ENCODE data around the gene ZNF485.
A peak's percentile ranks its signal among the peaks of the same experiment; 100 is the strongest.
"Not testable (repeated sequence)": the region's sequence is repeated elsewhere in the genome, so short reads cannot be mapped to it uniquely, and the experiment has no call there.

Gene ZNF485

DNA sequence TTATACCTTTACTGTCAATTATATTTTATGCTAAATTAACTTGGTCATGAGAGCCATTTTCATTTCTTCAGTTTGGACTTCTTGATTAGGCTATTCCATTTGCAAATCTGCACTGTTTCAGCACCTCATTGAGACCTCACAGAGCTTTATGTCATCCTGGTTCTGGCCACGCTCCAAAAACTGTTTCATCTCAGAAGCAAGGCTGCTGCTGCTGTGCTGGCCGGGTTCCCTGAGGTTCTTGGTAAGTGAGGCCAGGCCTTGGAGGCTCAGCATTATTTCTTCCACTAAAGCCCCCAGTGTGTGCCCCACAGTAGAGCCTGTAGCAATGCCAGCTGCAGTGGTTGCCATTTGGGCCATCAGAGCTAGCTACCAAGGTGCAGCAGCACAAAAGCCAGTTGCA is 7.8 kb upstream of the ZNF485 start:
- no peak for TF ChIP-seq PAX5 (IDR thresholded peaks at IDR 0.05; ENCODE audit: insufficient read depth, low read length, severe bottlenecking)
- TF ChIP-seq TAF1 (IDR thresholded peaks at IDR 0.05; ENCODE audit: low read depth, low read length), result no peak
- TF ChIP-seq POLR2A (IDR thresholded peaks at IDR 0.05; ENCODE audit: low read depth, low read length), result no peak
- TF ChIP-seq POLR2AphosphoS5 (IDR thresholded peaks at IDR 0.05; ENCODE audit: low read depth, low read length), result no peak
- TF ChIP-seq SPI1 (IDR thresholded peaks at IDR 0.05; ENCODE audit: low read depth, low read length), result no peak
- no peak for TF ChIP-seq POU2F2 (IDR thresholded peaks at IDR 0.05; ENCODE audit: low read depth, low read length)
- FAIRE-seq (no peak), DNase-seq (ENCODE audit: insufficient read length, low spot score) (no peak)

DNA sequence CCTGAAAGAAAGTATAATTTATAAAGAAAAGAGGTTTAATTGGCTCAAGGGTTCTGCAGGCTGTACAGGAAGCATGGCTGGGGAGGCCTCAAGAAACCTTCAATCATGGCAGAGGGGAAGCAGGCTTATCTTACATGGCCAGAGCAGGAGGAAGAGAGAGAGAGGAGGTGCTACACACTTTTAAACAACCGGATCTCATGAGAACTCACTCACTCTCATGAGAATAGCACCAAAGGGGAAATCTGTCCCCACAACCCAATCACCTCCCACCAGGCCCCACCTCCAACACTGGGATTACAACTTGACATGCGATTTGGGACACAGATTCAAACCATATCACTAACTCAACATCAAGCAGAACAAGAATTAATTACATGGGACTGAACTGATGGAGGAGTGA is 6.9 kb upstream of the ZNF485 start:
- no peak for FAIRE-seq
- TF ChIP-seq POLR2AphosphoS5 (IDR thresholded peaks at IDR 0.05; ENCODE audit: low read depth, low read length) (no peak), SPI1 (IDR thresholded peaks at IDR 0.05; ENCODE audit: low read depth, low read length) (no peak), POU2F2 (IDR thresholded peaks at IDR 0.05; ENCODE audit: low read depth, low read length) (no peak), TAF1 (IDR thresholded peaks at IDR 0.05; ENCODE audit: low read depth, low read length) (no peak), PAX5 (IDR thresholded peaks at IDR 0.05; ENCODE audit: insufficient read depth, low read length, severe bottlenecking) (no peak), POLR2A (IDR thresholded peaks at IDR 0.05; ENCODE audit: low read depth, low read length) (no peak)
- DNase-seq (ENCODE audit: insufficient read length, low spot score), result no peak

DNA sequence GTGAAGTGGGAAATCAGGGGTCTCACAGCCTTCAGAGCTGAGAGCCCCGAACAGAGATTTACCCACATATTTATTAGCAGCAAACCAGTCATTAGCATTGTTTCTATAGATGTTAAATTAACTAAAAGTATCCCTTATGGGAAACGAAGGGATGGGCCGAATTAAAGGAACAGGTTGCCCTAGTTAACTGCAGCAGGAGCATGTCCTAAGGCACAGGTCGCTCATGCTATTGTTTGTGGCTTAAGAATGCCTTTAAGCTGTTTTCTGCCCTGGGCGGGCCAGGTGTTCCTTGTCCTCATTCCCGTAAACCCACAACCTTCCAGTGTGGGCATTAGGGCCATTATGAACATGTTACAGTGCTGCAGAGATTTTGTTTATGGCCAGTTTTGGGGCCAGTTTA is 4.7 kb upstream of the ZNF485 start:
- DNase-seq (ENCODE audit: insufficient read length, low spot score); FAIRE-seq: not testable (repeated sequence)

DNA sequence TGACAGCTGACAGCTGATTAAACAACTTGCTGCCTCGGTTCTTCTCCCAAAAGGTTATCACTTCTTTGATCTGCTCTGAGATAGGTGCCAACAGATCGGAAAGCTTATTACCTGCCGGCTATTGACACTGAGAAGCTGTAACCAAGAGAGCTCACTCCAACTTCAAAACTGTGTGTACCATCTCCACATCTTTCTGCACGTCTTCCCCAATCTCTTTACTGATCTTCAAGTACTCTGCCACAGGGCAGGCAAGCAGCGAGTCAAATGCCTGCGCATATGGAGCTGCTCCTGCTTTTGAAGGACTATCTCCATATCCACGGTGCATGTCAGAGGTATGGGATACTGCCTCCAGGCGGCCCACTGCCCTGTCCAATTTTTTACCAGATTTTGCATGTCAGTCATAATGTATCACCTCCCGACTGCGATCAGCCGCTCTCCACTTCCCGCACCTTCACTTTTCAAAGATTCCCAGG is 352 bp upstream of the ZNF485 start:
- TF ChIP-seq PAX5 (IDR thresholded peaks at IDR 0.05; ENCODE audit: insufficient read depth, low read length, severe bottlenecking), result no peak
- no peak for TF ChIP-seq TAF1 (IDR thresholded peaks at IDR 0.05; ENCODE audit: low read depth, low read length)
- no peak for TF ChIP-seq POLR2AphosphoS5 (IDR thresholded peaks at IDR 0.05; ENCODE audit: low read depth, low read length)
- TF ChIP-seq POU2F2 (IDR thresholded peaks at IDR 0.05; ENCODE audit: low read depth, low read length), result no peak
- TF ChIP-seq SPI1 (IDR thresholded peaks at IDR 0.05; ENCODE audit: low read depth, low read length), result no peak
- no peak for TF ChIP-seq POLR2A (IDR thresholded peaks at IDR 0.05; ENCODE audit: low read depth, low read length)
- DNase-seq (ENCODE audit: insufficient read length, low spot score) (no peak), FAIRE-seq (no peak)

DNA sequence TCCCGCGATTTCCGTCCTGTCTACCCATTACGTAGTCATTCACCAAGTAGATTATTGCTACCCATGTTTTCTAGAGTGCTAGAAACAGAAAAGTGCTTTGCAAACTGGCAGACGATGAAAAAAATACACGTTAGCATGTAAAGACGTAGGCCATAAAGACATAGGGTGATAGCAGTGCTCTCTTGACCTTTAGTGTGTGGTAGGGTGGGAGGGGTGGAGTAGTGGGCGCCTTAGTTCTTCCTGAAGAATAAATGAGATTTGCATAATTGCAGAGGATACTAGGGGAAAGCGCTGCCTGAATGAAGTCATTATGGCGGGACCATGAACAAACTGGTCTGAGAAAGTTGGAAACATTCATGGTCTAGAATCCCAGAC is 948 bp downstream of the ZNF485 start:
- FAIRE-seq (peak; percentile 52), DNase-seq (ENCODE audit: insufficient read length, low spot score) (no peak)
- TF ChIP-seq POLR2AphosphoS5 (IDR thresholded peaks at IDR 0.05; ENCODE audit: low read depth, low read length), result no peak
- no peak for TF ChIP-seq POU2F2 (IDR thresholded peaks at IDR 0.05; ENCODE audit: low read depth, low read length)
- TF ChIP-seq PAX5 (IDR thresholded peaks at IDR 0.05; ENCODE audit: insufficient read depth, low read length, severe bottlenecking), result no peak
- no peak for TF ChIP-seq TAF1 (IDR thresholded peaks at IDR 0.05; ENCODE audit: low read depth, low read length)
- TF ChIP-seq SPI1 (IDR thresholded peaks at IDR 0.05; ENCODE audit: low read depth, low read length), result no peak
- no peak for TF ChIP-seq POLR2A (IDR thresholded peaks at IDR 0.05; ENCODE audit: low read depth, low read length)

DNA sequence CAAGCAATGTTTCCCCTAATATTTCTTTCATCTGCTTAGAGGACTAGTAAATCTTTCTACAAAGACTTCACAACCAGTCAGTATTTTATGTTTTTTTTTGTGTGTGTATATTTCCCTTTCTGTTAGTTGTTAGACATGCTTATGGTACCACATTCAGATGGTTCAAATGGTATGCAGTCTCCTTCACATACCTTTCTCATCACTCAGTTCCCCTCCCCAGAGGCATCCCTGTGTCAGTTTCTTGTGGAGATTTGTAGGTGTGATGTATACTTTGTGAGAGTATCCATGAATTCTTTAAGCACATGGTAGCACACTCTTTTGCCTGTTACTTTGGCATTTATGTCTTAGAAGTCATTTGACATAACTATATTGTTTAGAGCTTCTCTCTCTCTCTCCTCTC is 4.4 kb downstream of the ZNF485 start:
- DNase-seq (ENCODE audit: insufficient read length, low spot score) (no peak), FAIRE-seq (no peak)

DNA sequence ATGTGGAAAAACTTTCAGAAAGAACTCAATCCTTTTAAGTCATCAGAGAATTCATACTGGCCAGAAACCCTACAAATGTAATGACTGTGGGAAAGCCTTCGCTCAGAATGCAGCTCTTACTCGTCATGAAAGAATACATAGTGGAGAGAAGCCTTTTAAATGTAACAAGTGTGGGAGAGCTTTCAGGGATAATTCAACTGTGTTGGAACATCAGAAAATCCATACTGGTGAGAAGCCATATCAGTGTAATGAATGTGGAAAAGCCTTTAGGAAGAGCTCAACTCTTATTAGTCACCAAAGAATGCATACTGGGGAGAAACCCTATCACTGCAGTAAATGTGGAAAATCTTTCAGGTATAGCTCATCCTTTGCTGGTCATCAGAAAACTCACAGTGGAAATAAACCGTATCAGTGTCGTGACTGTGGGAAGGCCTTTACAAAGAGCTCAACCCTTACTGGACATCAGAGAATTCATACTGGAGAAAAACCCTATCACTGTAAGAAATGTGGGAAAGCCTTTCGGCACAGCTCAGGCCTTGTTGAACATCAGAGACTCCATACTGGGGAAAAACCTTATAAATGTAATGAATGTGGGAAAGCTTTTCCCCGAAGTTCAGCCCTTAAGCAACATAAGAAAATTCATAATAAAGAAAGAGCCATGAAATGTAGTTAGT is 10.6 kb downstream of the ZNF485 start:
- TF ChIP-seq SPI1 (IDR thresholded peaks at IDR 0.05; ENCODE audit: low read depth, low read length), result no peak
- TF ChIP-seq TAF1 (IDR thresholded peaks at IDR 0.05; ENCODE audit: low read depth, low read length), result no peak
- no peak for TF ChIP-seq POLR2AphosphoS5 (IDR thresholded peaks at IDR 0.05; ENCODE audit: low read depth, low read length)
- no peak for TF ChIP-seq POLR2A (IDR thresholded peaks at IDR 0.05; ENCODE audit: low read depth, low read length)
- no peak for TF ChIP-seq PAX5 (IDR thresholded peaks at IDR 0.05; ENCODE audit: insufficient read depth, low read length, severe bottlenecking)
- no peak for TF ChIP-seq POU2F2 (IDR thresholded peaks at IDR 0.05; ENCODE audit: low read depth, low read length)
- DNase-seq (ENCODE audit: insufficient read length, low spot score) (no peak), FAIRE-seq (no peak)

More for the DNA sequence above, 4.4 kb downstream of the ZNF485 start:
- TF ChIP-seq POU2F2 (IDR thresholded peaks at IDR 0.05; ENCODE audit: low read depth, low read length), result no peak
- no peak for TF ChIP-seq SPI1 (IDR thresholded peaks at IDR 0.05; ENCODE audit: low read depth, low read length)
- TF ChIP-seq POLR2AphosphoS5 (IDR thresholded peaks at IDR 0.05; ENCODE audit: low read depth, low read length), result no peak
- TF ChIP-seq PAX5 (IDR thresholded peaks at IDR 0.05; ENCODE audit: insufficient read depth, low read length, severe bottlenecking), result no peak
- no peak for TF ChIP-seq POLR2A (IDR thresholded peaks at IDR 0.05; ENCODE audit: low read depth, low read length)
- no peak for TF ChIP-seq TAF1 (IDR thresholded peaks at IDR 0.05; ENCODE audit: low read depth, low read length)

DNA sequence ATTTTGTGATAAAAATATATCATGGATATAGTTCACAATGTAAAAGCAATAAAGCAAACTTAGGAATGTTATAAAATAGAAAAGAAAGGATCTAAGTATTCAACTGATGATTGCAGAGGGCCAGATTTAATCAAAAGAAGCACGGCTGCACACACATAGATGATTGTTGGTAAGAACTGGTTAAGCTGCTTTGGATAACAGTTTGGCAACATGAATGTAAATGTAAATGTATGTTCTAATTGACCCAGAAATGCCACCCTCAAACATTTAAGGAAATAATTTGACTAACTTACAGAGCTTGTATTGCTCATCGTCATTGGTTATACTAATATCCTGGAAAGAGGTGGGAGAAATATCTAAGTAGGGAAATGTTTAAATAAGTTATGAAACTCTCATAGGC is 13.1 kb downstream of the ZNF485 start:
- FAIRE-seq, result no peak
- DNase-seq (ENCODE audit: insufficient read length, low spot score), result no peak
- TF ChIP-seq POU2F2 (IDR thresholded peaks at IDR 0.05; ENCODE audit: low read depth, low read length) (no peak), POLR2AphosphoS5 (IDR thresholded peaks at IDR 0.05; ENCODE audit: low read depth, low read length) (no peak), TAF1 (IDR thresholded peaks at IDR 0.05; ENCODE audit: low read depth, low read length) (no peak), SPI1 (IDR thresholded peaks at IDR 0.05; ENCODE audit: low read depth, low read length) (no peak), POLR2A (IDR thresholded peaks at IDR 0.05; ENCODE audit: low read depth, low read length) (no peak), PAX5 (IDR thresholded peaks at IDR 0.05; ENCODE audit: insufficient read depth, low read length, severe bottlenecking) (no peak)

DNA sequence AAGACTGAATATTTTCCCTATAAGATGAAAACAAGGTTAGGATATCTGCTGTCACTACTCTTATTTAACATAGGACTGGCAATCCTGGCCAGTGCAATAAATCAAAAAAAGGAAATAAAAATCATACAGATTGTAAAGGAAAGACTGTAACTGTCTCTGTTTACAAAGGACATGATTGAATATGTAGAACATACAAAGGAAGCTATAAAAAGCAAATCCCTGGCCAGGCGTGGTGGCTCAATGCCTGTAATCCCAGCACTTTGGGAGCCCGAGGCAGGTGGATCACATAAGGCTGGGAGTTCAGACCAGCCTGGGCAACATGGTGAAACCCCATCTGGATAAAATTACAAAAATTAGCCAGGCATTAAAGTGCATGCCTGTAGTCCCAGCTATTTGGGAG is 15.8 kb downstream of the ZNF485 start:
- DNase-seq (ENCODE audit: insufficient read length, low spot score), result no peak
- TF ChIP-seq POU2F2 (IDR thresholded peaks at IDR 0.05; ENCODE audit: low read depth, low read length) (no peak), PAX5 (IDR thresholded peaks at IDR 0.05; ENCODE audit: insufficient read depth, low read length, severe bottlenecking) (no peak), TAF1 (IDR thresholded peaks at IDR 0.05; ENCODE audit: low read depth, low read length) (no peak), POLR2AphosphoS5 (IDR thresholded peaks at IDR 0.05; ENCODE audit: low read depth, low read length) (no peak), SPI1 (IDR thresholded peaks at IDR 0.05; ENCODE audit: low read depth, low read length) (no peak), POLR2A (IDR thresholded peaks at IDR 0.05; ENCODE audit: low read depth, low read length) (no peak)
- FAIRE-seq, result no peak

DNA sequence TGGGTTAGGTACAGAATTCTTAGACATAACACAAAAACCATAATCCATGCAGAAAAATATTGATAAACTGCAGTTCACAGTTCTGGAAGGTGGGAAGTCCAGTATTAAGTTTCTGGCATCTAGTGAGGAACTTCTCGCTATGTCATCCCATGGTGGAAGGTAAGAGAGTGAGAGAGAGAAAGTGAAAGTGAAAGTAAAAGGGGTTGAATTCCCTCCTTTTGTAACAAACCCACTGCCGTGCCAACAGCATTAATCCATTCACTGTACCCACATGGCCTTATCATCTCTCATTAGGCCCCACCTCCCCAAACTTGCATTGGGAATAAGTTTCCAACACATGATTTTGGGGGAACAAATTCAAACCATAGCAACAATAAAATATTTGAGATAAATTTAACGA is 17.1 kb downstream of the ZNF485 start:
- DNase-seq (ENCODE audit: insufficient read length, low spot score) (no peak), FAIRE-seq (no peak)
- TF ChIP-seq PAX5 (IDR thresholded peaks at IDR 0.05; ENCODE audit: insufficient read depth, low read length, severe bottlenecking) (no peak), POLR2A (IDR thresholded peaks at IDR 0.05; ENCODE audit: low read depth, low read length) (no peak), SPI1 (IDR thresholded peaks at IDR 0.05; ENCODE audit: low read depth, low read length) (no peak), POLR2AphosphoS5 (IDR thresholded peaks at IDR 0.05; ENCODE audit: low read depth, low read length) (no peak), POU2F2 (IDR thresholded peaks at IDR 0.05; ENCODE audit: low read depth, low read length) (no peak), TAF1 (IDR thresholded peaks at IDR 0.05; ENCODE audit: low read depth, low read length) (no peak)
